G401.6 (cell line): ENCODE results near the gene TLR9.
"Not testable (repeated sequence)": the region's sequence is repeated elsewhere in the genome, so short reads cannot be mapped to it uniquely, and the experiment has no call there.

ENCODE experiments used
- FAIRE-seq: peaks from 2 replicates; lab custom pipeline; 2012; peaks lifted over from hg19 to GRCh38; lab: Jason Lieb, UNC

TLR9 gene, protein sequence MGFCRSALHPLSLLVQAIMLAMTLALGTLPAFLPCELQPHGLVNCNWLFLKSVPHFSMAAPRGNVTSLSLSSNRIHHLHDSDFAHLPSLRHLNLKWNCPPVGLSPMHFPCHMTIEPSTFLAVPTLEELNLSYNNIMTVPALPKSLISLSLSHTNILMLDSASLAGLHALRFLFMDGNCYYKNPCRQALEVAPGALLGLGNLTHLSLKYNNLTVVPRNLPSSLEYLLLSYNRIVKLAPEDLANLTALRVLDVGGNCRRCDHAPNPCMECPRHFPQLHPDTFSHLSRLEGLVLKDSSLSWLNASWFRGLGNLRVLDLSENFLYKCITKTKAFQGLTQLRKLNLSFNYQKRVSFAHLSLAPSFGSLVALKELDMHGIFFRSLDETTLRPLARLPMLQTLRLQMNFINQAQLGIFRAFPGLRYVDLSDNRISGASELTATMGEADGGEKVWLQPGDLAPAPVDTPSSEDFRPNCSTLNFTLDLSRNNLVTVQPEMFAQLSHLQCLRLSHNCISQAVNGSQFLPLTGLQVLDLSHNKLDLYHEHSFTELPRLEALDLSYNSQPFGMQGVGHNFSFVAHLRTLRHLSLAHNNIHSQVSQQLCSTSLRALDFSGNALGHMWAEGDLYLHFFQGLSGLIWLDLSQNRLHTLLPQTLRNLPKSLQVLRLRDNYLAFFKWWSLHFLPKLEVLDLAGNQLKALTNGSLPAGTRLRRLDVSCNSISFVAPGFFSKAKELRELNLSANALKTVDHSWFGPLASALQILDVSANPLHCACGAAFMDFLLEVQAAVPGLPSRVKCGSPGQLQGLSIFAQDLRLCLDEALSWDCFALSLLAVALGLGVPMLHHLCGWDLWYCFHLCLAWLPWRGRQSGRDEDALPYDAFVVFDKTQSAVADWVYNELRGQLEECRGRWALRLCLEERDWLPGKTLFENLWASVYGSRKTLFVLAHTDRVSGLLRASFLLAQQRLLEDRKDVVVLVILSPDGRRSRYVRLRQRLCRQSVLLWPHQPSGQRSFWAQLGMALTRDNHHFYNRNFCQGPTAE

DNA sequence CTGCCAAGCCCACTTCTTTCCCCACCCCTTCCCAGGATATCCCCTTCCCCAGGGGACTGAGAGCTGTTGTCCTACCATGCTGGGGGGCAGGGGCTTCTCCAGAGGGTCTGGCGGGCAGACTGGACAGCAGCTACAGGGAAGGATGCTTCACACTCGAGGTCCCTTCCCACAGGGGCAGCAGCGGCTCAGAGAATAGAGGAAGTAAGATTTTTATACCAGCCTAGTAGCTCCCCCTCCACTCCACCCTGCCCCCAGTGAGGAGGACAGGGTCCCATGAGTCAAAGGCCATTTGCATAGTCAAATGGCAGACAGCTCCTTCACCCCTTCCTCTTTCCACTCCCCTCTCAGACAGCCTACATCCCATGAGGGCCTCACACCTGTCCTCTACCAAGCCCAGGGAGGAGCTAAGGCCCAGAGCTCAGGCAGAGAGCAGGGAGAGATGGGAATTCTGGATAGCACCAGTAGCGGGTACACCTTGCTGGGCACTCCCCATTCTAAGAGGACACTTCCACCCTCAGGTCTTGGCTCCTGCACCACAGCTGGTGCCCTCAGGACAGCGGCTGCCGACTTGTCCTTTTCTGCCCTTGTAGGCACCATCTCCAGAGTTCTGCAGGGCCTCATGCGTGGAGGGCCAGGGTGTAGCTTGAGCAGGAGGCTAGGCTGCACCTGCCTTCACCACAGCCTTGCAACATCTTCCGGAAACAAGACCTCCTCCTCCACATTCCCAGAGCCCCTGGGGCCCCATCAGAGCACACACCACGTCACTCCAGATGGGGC is at the start of gene TLR9:
TLR9 (minus strand) TSS at position 194 of the 777 bp plus-strand sequence; CDS start at position 78, 116 bp downstream.
- no peak for FAIRE-seq

DNA sequence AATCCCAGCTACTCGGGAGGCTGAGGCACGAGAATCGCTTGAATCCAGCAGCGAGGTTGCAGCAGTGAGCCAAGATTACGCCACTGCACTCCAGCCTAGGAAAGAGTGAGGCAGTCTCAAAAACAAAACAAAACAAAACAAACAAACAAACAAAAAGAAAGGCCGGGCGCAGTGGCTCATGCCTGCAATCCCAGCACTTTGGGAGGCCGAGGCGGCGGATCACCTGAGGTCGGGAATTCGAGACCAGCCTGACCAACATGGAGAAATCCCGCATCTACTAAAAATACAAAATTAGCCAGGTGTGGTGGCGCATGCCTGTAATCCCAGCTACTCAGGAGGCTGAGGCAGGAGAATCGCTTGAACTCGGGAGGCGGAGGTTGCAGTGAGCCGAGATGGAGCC is 49.3 kb upstream of the TLR9 start:
- FAIRE-seq, result not testable (repeated sequence)

DNA sequence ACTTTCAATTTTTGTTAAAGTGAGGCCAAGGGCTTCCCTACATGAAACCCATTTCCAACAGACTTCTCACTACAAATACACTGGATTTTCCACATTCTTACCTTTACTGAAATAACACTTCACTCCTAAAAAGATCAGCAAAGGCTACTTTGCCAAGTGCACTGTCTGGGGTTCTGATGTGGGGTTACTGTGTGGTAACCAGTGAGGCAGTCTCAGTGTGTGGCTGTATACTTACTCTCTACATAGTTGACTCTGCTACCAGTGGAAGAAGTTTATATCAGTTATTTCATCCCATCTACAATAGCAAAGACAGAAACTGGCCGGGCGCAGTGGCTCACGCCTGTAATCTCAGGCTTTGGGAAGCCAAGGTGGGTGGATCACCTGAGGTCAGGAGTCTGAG is 47.4 kb upstream of the TLR9 start:
- no peak for FAIRE-seq

DNA sequence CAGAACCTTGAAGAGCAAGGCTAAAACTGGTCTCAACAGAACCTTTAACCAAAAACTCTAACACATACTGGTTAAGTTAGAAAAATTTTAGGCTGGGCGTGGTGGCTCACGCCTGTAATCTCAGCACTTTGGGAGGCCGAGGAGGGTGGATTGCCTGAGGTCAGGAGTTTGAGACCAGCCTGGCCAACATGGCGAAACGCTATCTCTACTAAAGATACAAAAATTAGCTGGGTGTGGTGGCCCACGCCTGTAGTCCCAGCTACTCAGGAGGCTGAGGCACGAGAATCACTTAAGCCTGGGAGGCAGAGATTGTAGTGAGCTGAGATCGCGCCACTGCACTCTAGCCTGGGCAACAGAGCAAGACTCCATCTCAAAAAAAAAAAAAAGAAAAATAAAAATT is 46.7 kb upstream of the TLR9 start:
- FAIRE-seq, result not testable (repeated sequence)

DNA sequence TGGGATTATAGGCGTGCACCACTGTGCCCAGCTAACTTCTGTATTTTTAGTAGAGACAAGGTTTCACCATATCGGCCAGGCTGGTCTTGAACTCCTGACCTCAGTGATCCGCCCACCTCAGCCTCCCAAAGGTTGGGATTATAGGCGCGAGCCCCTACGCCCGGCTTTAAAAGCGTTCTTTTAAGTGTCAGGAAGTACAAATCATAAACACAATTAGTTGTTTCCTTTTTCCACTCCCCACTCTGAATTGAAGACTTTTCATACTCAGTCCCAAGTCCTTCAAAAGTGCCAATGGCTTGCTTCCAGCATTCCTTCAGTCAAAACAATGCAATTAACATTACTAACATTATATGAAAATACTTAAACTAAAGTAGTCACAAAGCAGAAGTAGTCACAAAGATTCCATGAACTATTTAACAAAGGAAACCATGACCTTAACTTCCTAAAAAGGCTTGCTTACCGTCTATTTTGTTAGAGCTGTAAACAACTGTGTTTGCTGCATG is 44.9 kb upstream of the TLR9 start:
- FAIRE-seq, result no peak

DNA sequence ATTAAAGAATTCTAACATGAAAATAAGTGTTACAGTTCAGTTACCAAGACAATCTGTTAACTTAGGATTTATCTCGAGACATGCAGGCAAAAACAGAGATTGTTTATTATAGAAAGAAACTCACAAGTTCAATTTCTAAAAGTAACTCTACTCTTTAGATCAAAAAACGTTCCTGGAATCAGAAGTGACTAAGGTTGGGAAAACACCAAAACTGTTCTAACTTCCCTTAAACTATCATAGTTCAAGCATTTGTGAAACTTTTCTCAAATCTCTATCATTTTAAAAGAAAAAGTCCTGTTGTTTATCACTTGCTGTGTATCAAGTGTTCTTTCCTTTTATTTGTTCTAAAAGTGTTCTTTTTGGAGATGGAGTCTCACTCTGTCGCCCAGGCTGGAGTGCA is 44.3 kb upstream of the TLR9 start:
- peak; percentile 70 for FAIRE-seq

DNA sequence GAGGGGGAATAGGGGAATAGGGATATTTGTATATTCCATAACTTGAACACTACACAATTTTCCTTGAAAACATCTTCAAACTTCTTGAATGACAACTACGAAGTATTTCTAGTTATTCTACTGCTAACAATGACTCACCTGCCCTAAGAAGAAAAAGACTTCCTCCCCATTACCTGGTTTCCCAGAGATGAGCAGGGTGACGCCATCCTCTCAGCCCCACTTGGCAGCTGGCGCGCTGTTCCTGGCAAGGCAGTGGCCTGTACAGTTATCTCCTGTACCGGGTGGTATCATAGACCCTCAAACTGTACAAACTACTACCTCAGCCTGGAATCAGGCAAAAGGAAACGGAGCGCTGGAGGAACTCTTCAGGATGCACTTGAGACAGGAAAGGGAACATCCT is 42.6 kb upstream of the TLR9 start:
- FAIRE-seq, result no peak

DNA sequence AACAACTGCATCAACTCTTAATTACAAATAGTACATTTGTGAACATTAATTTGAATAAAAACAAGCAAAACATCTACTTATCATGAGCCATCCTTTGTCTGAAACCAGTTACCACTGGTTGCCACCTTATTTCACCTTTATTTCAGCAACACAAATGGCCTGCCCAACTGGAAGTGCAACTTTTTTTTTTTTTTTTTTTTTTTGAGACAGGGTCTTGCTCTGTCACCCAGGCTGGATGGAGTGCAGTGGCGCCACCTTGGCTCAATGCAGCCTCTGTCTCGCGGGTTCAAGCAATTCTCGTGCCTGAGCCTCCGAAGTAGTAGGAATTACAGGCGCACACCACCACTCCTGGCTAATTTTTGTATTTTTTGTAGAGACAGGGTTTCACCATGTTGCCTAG is 39.9 kb upstream of the TLR9 start:
- FAIRE-seq, result no peak

DNA sequence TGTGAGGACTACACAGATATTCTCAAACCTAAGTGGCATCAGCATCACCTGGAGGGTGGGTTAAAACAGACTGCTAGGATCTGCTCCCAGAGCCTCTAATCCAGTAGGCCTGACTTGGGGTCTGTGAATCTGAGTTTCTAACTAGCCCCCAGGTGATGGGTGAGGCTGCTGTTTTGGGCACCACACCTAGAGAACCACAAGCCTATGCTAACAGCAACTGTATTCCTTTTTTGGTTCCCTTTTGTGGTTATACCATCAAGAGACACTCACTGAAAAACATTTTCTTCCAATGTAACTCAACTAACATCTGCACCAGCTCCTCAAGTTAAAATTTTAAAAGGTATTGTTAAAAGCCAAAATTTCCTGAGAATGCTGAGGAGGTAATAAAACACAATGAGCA is 37.0 kb upstream of the TLR9 start:
- no peak for FAIRE-seq

DNA sequence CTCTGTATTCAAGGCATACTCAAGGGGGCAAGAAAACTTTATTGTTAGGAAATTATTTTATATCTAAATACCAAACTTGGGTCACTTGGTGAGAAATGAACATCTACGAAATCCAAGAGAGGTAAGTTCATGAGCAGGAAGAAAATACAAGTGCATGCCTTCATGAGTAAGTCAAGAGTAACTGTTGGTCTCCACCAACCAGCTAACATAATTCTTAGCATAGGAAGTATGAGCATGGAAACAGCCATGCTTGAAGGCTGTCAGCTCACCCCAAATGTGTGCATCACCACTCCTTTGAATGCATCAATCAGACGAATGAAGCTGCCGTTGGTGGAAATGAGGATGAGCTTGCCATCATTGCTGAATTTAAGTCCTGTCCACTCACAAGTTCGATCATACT is 34.0 kb upstream of the TLR9 start:
- no peak for FAIRE-seq

DNA sequence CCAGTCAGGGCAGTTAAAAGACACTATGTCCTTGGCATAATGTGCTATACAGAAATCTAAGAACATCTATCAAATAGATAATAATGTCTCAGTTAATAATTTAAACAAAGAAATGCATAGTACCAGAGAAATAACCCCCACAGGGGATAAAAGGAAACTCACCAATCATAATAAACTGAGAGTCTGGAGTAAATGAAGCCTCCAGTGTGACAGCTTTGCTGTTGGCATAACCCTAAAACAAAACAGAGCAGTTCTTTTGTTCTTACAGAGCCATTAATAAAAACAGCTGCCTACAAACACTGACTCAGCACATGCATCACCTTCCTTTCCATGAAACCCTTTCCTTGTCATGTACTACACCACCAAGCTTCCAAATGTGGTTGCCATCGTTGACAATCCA is 33.6 kb upstream of the TLR9 start:
- FAIRE-seq, result no peak

DNA sequence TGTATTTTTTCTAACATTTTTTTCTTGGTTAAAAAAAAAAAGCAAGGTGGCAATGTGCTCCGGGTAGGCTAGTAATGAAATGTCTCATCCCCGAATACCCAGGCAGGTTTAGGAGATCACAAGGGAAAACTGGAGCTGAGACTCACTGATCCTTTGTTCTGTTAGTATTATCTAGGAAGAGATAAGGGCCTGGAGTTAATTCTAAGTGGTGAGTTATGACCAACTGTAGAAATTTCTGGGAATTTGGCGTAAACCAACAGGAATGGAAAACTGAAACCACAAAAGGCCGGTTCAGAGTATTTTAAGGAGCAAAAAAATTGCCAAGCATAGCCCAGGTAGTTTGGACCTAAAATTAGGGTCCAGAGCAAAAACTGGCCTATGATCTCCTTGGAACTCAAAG is 32.5 kb upstream of the TLR9 start:
- no peak for FAIRE-seq

DNA sequence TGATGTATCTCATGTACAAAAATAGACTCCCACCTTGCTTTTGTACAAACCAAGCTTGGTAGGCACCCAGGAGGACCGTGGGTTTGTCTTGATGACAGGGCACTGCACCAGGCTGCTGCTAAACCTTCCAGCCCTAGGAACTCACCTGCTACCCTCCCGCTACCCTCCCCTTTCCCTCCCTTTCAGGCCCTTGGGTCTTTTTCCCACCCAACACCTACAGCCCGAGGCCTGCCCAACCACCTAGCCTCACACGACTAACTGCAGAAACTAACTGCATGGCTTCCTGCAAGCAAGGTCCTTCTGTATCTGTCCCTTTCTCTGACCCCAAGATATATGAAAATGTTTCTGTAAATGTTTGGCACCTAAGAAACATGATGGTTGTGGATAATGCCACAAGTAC is 31.2 kb upstream of the TLR9 start:
- FAIRE-seq, result no peak

DNA sequence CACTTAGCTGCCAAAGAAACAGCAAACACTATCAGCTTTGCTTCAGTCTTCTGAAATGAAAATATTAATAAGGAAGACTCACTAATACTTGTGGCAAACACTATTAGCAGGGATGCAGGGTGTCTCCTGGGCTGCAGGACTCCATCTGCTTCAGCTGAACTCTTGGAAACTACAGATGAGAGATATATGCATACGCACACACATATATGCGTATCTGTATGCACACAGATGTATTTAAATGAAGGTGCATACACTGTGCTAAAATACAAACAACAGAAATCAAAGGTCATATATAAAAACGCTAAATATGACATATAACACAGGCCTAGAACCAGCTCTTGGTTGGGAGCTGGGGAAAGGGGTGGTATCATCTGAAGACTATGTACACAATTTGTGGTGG is 30.7 kb upstream of the TLR9 start:
- FAIRE-seq, result no peak

DNA sequence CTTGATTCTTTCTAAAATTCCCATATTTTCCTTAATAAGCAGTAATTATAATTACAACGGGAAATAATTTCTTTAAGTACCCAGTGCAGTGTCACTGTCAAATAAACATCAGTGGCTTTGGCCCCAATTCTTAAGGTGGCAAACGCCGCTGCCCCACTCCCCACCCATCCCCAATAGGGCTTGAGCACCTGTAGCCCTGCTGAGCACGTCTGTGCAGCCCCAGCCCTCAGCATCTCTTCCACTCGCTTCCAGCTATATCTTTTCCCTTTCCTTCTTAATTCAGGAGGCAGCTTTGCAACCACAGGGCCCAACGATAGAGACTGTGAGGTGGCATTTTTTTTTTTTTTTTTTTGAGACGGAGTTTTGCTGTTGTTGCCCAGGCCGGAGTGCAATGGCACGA is 29.2 kb upstream of the TLR9 start:
- no peak for FAIRE-seq

DNA sequence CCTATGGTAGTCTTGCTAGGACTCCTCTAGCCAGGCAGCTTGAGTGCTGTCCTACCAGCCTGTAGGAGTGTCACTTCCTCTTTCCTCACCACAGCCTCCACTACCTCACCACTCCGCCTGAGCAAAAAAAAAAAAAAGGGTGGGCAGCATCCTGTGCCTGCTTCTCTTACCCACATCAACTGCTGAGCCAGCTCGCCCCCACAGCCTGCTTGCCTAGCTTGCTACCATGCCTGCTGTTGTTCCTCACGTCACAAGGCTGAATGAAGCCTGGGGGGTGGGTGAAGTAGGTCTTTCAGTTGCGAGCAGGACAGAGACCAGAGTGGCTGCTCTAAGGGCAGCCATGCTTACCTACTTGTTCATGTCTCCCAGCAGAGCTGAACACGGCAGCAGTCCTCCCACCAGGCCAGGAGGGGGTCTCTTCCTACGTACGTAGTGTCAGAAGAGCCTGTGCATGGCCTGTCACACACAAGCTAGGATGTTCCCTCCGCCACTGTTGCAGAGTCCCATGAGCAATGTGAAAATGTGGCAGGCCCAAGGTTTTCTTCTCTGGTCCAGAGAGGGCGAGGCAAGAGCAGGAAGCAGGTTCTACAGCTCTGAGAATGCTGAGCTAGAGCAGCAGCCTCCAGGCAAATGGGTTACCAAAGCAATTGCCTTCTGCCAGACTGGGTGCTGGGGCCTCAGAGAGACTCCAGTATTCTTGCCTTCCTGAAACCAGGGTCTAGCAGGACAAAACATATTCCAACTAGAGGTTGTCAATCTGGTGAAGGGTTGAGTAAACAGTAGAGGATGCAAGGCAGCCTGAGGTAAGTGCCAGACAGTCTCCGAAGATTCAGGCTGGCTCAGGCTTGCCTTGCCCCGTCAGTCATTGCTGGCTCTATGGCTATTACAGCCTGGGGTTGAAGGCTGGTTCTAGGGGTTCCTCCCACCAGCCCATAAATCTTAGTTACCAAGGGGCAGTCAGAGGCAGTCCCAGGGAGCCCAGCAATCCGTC is 28.2 kb upstream of the TLR9 start:
- no peak for FAIRE-seq

DNA sequence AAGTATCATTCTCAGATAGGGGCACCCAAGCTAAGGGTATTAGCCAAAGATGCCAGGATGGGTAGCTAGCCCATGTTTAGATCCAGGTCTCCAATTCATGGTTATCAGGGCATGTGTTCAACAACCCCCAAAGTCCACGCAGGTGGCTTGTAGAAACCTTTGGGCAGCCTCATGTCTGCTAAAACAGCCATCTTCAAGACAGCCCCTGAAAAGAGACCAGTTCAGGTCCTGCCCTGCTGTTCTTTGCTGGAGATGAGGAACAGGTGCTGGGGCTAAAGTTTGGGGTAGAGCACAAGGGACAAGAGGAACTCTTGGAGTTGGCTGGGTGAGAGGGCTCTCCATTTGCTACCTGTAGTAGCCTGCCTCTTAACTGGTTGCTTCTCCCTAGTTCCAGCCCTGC is 24.7 kb upstream of the TLR9 start:
- FAIRE-seq, result no peak

DNA sequence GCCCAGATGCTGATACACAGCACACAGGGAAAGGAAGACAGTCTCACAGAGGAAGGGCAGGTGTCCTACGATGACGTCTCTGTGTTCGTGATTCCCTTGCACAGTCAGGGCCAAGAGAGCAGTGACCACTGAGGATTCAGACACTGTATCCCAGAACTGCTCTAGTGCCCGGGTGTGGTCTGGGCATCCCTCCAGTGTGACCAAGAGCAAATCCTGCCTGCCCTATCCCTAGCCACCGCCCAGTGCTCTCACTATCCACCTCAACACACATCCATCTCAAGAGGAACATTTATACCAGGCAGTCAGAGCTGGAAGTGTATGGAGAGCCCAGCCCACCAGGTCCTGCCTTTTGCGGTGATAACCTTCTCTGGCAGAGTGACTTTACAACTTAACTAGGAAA is 24.2 kb upstream of the TLR9 start:
- no peak for FAIRE-seq

DNA sequence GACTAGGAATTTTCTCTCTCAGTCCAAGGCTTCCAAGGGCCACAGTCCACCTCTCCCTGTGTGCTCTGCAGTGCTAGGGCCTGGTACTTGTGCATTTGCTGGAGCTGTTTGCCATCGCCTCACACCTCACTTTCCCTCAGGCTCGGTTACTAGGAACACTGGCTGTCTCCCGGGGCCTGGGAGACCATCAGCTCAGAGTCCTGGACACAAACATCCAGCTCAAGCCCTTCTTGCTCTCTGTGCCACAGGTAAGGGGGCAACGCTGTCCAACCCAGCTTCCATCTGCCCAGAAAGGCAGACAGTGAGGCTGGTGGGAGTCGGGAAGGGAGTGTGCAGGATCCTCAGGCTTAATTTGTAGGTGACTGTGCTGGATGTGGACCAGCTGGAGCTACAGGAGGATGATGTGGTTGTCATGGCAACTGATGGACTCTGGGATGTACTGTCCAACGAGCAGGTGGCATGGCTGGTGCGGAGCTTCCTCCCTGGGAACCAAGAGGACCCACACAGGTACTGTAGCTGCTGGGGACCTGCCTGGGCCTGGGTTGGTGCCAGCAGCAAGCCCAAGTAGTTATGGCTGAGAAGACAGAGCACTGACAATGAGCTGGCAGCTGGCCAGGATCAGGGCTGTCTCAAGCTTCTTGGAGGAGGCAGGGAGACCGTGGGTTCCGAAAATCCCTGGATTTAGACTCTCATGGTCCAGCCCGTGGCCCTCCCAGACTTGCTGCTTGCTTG is 23.5 kb upstream of the TLR9 start:
- no peak for FAIRE-seq

DNA sequence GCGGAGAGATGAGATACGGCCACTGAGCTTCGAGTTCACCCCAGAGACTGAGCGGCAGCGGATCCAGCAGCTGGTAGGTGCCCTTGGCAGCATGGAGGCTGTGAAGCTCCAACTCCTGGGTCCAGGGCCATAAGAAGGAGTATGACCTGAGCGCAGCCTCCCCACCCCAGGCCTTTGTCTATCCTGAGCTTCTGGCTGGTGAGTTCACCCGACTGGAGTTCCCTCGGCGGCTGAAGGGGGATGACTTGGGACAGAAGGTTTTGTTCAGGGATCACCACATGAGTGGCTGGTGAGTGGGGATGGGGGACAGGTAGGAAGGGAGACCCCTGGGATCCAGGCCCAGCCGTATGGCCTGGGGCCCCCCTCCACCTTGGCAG is 22.7 kb upstream of the TLR9 start:
- no peak for FAIRE-seq
